Right lobe of liver (tissue), 4 donors: ENCODE results near the gene MAFB.

Experiments
- CTCF ChIP-seq, 4 donors: fragments of 200-600 bp in 3 of 4; fragments of 450-650 bp in 1 of 4; IDR thresholded peaks; one replicate each; pipeline versions ENCODE4 v1.5.1 to v1.8.0; 2016 to 2022; ENCODE audit warnings: antibody characterized with exemption in 4 of 4, mild to moderate bottlenecking in 2 of 4
- POLR2A ChIP-seq: fragments of 450-650 bp; IDR thresholded peaks from one replicate; pipeline ENCODE4 v1.6.1; 2017; ENCODE audit warnings: antibody characterized with exemption, mild to moderate bottlenecking
- donor health status: DM: no; HTN: no; CAD: no.
- donor health status: DM: no; HTN: no; CAD: no.
- donor health status: DM: no; HTN: yes; CAD: no.

- no peak for TF ChIP-seq CTCF (IDR thresholded peaks at IDR 0.05)
- TF ChIP-seq POLR2A = no peak
Measured at GRCh38 chr20:40644863-40645262, 44.2 kb downstream of the MAFB start.
